NCI-H69 (cell line): ENCODE data around the gene NADSYN1.

Experiments used
- DNase-seq: peaks from one replicate; lab custom pipeline; 2025; lab: John Stamatoyannopoulos, UW

NADSYN1 gene

GRCh38 chr11:71474141-71474770 lies 21.3 kb downstream of the NADSYN1 start:
- no peak for DNase-seq

- no peak for DNase-seq
Measured at GRCh38 chr11:71474771-71475483, 21.9 kb downstream of the NADSYN1 start.

- DNase-seq, result no peak
Measured at GRCh38 chr11:71476031-71476430, 23.0 kb downstream of the NADSYN1 start.

GRCh38 chr11:71476926-71477640 lies 24.1 kb downstream of the NADSYN1 start:
- no peak for DNase-seq

GRCh38 chr11:71477641-71478527 lies 24.9 kb downstream of the NADSYN1 start:
- DNase-seq, result no peak

GRCh38 chr11:71478528-71478840 lies 25.5 kb downstream of the NADSYN1 start:
- DNase-seq, result no peak

GRCh38 chr11:71481101-71481960 lies 28.3 kb downstream of the NADSYN1 start:
- DNase-seq, result no peak

- no peak for DNase-seq
Measured at GRCh38 chr11:71482216-71482615, 29.2 kb downstream of the NADSYN1 start.

- DNase-seq, result no peak
Measured at GRCh38 chr11:71482746-71483364, 29.9 kb downstream of the NADSYN1 start.

GRCh38 chr11:71483692-71484091 lies 30.7 kb downstream of the NADSYN1 start:
- no peak for DNase-seq

GRCh38 chr11:71484248-71485062 lies 31.5 kb downstream of the NADSYN1 start:
- DNase-seq, result no peak

- no peak for DNase-seq
Measured at GRCh38 chr11:71485063-71485399, 32.0 kb downstream of the NADSYN1 start.

GRCh38 chr11:71485466-71485865 lies 32.5 kb downstream of the NADSYN1 start:
- no peak for DNase-seq

GRCh38 chr11:71486320-71486719 lies 33.3 kb downstream of the NADSYN1 start:
- no peak for DNase-seq

GRCh38 chr11:71488681-71489270 lies 35.8 kb downstream of the NADSYN1 start:
- no peak for DNase-seq

GRCh38 chr11:71489311-71490043 lies 36.5 kb downstream of the NADSYN1 start:
- DNase-seq, result no peak

- no peak for DNase-seq
Measured at GRCh38 chr11:71490044-71490730, 37.2 kb downstream of the NADSYN1 start.

- DNase-seq, result no peak
Measured at GRCh38 chr11:71490731-71491390, 37.9 kb downstream of the NADSYN1 start.
